CD4-positive, alpha-beta memory T cell (primary cell): ENCODE results near the gene RRAGA. TPM values are rescaled to one million over a fixed set of nuclear protein-coding genes. Genes with fewer than 3 reads are reported as not detected.
A peak's percentile ranks its signal among the peaks of the same experiment; 100 is the strongest.
"Not testable (repeated sequence)": the region's sequence is repeated elsewhere in the genome, so short reads cannot be mapped to it uniquely, and the experiment has no call there.

Experiments used
- CTCF ChIA-PET: fragments of 350-600 bp; sonication (Branson Sonifier 250); formaldehyde crosslinking; loops from one replicate; lab custom pipeline; 2021; ENCODE audit warnings: inconsistent platforms; ENCODE audit not compliant: partially characterized antibody; lab: Charles Lee
- POLR2A ChIA-PET: fragments of 350-600 bp; sonication (Branson Sonifier 250); formaldehyde crosslinking; loops from one replicate; lab custom pipeline; 2021; ENCODE audit not compliant: partially characterized antibody; lab: Charles Lee
- DNase-seq, 5 donors: peaks; one replicate each; pipeline versions ENCODE4 v3.0.0 to v3.0.0-alpha.2; 2020 to 2022; ENCODE audit warnings: mixed read lengths in 1 of 5
- H3K27ac ChIP-seq: one replicate; pipeline ENCODE4 v1.7.0; 2013; ENCODE audit warnings: low read depth, low read length
- H3K27me3 ChIP-seq: 2 replicates; pipeline ENCODE4 v1.7.0; 2013; ENCODE audit warnings: mild to moderate bottlenecking, low read length, moderate library complexity; ENCODE audit not compliant: insufficient read depth
- H3K36me3 ChIP-seq: 2 replicates; pipeline ENCODE4 v1.7.0; 2013; ENCODE audit warnings: mild to moderate bottlenecking, low read length, moderate library complexity; ENCODE audit not compliant: insufficient read depth
- H3K4me1 ChIP-seq: 2 replicates; pipeline ENCODE4 v1.7.0; 2013; ENCODE audit warnings: mild to moderate bottlenecking, low read length, moderate library complexity; ENCODE audit not compliant: insufficient read depth
- H3K4me3 ChIP-seq, 2 donors: one replicate each; pipeline ENCODE4 v1.7.0; 2013; ENCODE audit warnings: low read length in 2 of 2, mild to moderate bottlenecking in 1 of 2
- H3K9me3 ChIP-seq, 2 donors: one replicate each; pipeline ENCODE4 v1.7.0; 2013; ENCODE audit warnings: low read length in 2 of 2, control low read depth in 1 of 2; ENCODE audit not compliant: control insufficient read depth in 1 of 2
- H3K27ac Mint-ChIP-seq, 7 donors: one replicate each; pipeline ENCODE4 v1.8.0; 2020 to 2021; ENCODE audit warnings: mixed read lengths in 7 of 7, mild to moderate bottlenecking in 6 of 7, inconsistent platforms in 3 of 7, moderate library complexity in 3 of 7
- H3K27me3 Mint-ChIP-seq, 2 donors: one replicate each; pipeline ENCODE4 v1.8.0; 2020 to 2021; ENCODE audit warnings: mixed read lengths in 2 of 2
- H3K36me3 Mint-ChIP-seq, 2 donors: one replicate each; pipeline ENCODE4 v1.8.0; 2020 to 2021; ENCODE audit warnings: mixed read lengths in 2 of 2, inconsistent platforms in 1 of 2, mild to moderate bottlenecking in 1 of 2
- H3K4me1 Mint-ChIP-seq, 4 donors: one replicate each; pipeline ENCODE4 v1.8.0; 2020 to 2021; ENCODE audit warnings: mixed read lengths in 4 of 4, mild to moderate bottlenecking in 1 of 4
- H3K4me3 Mint-ChIP-seq, 8 donors: one replicate each; pipeline ENCODE4 v1.8.0; 2020 to 2021; ENCODE audit warnings: mixed read lengths in 8 of 8, mild to moderate bottlenecking in 7 of 8, moderate library complexity in 6 of 8, inconsistent platforms in 3 of 8
- H3K9me3 Mint-ChIP-seq, 8 donors: one replicate each; pipeline ENCODE4 v1.8.0; 2020 to 2021; ENCODE audit warnings: mixed read lengths in 8 of 8, mild to moderate bottlenecking in 5 of 8, inconsistent platforms in 3 of 8, moderate library complexity in 1 of 8
- intact Hi-C: fragments of 100-400 bp; cut with micrococcal nuclease; formaldehyde crosslinking; loops from one replicate; pipeline ENCODE4 v1.15.1; 2023
- polyA plus RNA-seq, 2 donors: library from polyadenylated mRNA; unstranded; fragments of 300-500 nt; fragmentation: Illumina TruSeq; gene quantifications; one replicate each; pipeline ENCODE4 v1.2.3, GENCODE V29; 2021
- total RNA-seq, 2 experiments: library from RNA; stranded (reverse); gene quantifications; one replicate each; pipeline ENCODE4 v1.2.3, GENCODE V29; 2021

Gene RRAGA, protein sequence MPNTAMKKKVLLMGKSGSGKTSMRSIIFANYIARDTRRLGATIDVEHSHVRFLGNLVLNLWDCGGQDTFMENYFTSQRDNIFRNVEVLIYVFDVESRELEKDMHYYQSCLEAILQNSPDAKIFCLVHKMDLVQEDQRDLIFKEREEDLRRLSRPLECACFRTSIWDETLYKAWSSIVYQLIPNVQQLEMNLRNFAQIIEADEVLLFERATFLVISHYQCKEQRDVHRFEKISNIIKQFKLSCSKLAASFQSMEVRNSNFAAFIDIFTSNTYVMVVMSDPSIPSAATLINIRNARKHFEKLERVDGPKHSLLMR
- total RNA-seq (10 to 100 TPM; 57.4 to 58.0 TPM), polyA plus RNA-seq (100 to 1,000 TPM; 106 to 110 TPM)

DNA sequence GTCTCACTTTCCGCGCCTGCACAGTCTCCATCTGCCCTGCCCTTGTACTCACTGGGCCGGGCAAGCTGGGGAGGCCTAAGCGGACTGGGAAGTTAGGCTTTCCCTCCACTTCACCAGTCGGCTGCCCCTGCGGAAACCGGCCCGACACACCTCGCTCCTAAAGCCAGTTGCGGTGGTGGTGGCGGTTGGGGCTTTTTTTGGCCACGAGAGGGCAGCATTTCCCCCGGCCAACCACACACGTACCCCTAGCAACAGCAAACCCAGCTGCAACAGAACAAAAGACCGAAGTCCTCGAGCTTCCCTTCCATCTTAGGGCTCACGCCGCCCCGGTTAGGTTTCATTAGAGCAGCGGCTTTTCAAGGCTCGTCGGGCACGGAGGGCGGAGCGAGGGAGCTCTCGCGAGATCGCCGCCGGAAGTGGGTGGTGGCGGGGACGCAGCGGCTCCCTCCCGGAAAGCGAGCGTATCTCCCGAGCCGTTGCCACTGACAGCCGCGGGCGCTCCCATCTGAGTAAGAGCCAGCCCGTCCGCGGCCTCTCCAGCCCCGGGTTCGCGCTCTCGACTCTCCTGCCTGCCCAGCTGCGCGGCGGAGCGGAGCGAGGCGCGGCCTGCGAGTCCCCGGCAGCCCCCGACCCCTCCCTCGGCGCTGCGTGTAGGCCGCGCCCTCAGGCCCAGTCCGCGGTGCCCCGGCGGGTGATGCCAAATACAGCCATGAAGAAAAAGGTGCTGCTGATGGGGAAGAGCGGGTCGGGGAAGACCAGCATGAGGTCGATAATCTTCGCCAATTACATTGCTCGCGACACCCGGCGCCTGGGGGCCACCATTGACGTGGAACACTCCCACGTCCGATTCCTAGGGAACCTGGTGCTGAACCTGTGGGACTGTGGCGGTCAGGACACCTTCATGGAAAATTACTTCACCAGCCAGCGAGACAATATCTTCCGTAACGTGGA is at the start of gene RRAGA:
RRAGA (plus strand) TSS at position 462 of the 951 bp plus-strand sequence; CDS start at position 695, 233 bp downstream.
- Mint-ChIP-seq H3K4me3 (peak within 1 kb of the TSS; percentile 91 to 99 (median 96)), H3K4me1 (peaks cover 21 to 56% (median 40%) of the 10 kb centered on the region in 4 donors), H3K27me3 (no peaks in the 10 kb centered on the region), H3K36me3 (peaks cover 0 to 28% of the 10 kb centered on the region in 2 donors), H3K27ac (peak within 1 kb of the TSS; percentile 96 to 100 (median 99)), H3K9me3 (no peaks in the 10 kb centered on the region)
- peak; percentile 94 to 96 (median 95) for DNase-seq
- ChIA-PET CTCF (interaction anchor here (0.6 to 3.3 kb wide), 38 partner anchors 10 to 417 kb away, joined by 3 to 35 read pairs (median 3); no protein-coding TSS in a partner anchor), POLR2A (interaction anchor here (0.7 to 3.0 kb wide), 29 partner anchors 8 to 1636 kb away, joined by 3 to 30 read pairs (median 5); partner anchors contain the start of genes ACER2, DENND4C, HAUS6 and RPS6)
- Histone ChIP-seq H3K4me3 (peak within 1 kb of the TSS; percentile 84 to 96), H3K27ac (peak within 1 kb of the TSS; percentile 87), H3K27me3 (no peaks in the 10 kb centered on the region), H3K9me3 (no peaks in the 10 kb centered on the region), H3K4me1 (peaks cover 39% of the 10 kb centered on the region), H3K36me3 (no peaks in the 10 kb centered on the region)
- intact Hi-C loops, result loop anchor here (1.0 to 2.0 kb wide), 8 partner anchors 53 to 1574 kb away; partner anchors contain the start of genes DENND4C, HAUS6, MLLT3 and PLIN2

DNA sequence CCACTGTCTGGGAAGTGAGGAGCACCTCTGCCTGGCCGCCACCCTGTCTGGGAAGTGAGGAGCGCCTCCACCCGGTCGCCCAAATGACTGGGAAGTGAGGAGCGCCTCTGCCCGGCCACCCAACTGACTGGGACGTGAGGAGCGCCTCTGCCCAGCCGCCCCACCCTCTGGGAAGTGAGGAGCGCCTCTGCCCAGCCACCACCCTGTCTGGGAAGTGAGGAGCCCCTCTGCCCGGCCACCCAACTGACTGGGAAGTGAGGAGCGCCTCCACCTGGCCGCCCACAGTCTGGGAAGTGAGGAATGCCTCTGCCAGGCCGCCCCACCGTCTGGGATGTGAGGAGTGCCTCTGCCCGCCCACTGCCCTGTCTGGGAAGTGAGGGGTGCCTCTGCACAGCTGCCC is 49.1 kb upstream of the RRAGA start:
- no peak overlapping the region for H3K4me3 Mint-ChIP-seq
- intact Hi-C loops, result no loop called here
- CTCF ChIA-PET, result no interaction called here

DNA sequence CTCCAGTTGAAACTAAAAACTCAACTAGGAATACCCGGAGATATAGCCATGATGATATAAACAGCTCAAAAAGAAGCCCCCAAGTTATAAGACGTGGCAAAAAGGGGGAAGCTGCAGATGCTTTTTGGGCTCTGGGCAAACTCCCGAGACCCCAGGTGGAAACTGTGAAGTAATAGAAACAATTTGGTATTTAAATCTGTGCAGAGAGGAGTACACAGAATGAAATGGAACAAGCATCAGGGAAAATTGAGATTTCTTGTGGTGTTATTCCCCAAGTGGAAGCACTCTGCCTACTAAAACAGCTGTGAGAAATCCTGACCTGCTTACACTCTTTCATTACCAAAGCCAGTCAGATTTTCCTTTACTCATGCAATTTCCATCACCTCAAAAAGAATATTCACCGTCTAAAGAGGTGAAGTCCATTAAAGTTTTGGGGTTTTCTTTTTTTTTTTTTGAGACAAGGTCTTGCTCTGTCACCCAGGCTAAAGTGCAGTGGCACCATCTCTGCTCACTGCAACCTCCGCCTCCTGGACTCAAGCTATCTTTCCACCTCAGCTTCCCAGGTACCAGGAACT is 39.7 kb upstream of the RRAGA start:
- H3K9me3 ChIP-seq, result no peaks in the 10 kb centered on the region
- no peak overlapping the region for H3K4me3 Mint-ChIP-seq
- ChIA-PET CTCF (interaction anchor here (1.2 kb wide), 1 partner anchor 19 kb away, joined by 5 read pairs; no protein-coding TSS in a partner anchor), POLR2A (interaction anchor here (0.7 kb wide), 1 partner anchor 81 kb away, joined by 3 read pairs; no protein-coding TSS in a partner anchor)
- no peaks in the 10 kb centered on the region for H3K36me3 Mint-ChIP-seq
- no peaks in the 10 kb centered on the region for H3K27me3 ChIP-seq
- H3K27me3 Mint-ChIP-seq, result peaks cover 1 to 3% of the 10 kb centered on the region in 2 donors
- no peaks in the 10 kb centered on the region for H3K9me3 Mint-ChIP-seq
- no peak for DNase-seq
- H3K27ac ChIP-seq, result no peak overlapping the region
- no peaks in the 10 kb centered on the region for H3K36me3 ChIP-seq
- H3K4me1 ChIP-seq, result no peaks in the 10 kb centered on the region
- no peaks in the 10 kb centered on the region for H3K4me1 Mint-ChIP-seq
- no peak overlapping the region for H3K27ac Mint-ChIP-seq
- intact Hi-C loops, result no loop called here
- no peak overlapping the region for H3K4me3 ChIP-seq

More for the DNA sequence above, 49.1 kb upstream of the RRAGA start:
- Mint-ChIP-seq H3K27ac (no peak overlapping the region), H3K27me3 (peaks cover 6 to 13% of the 10 kb centered on the region in 2 donors), H3K4me1 (no peaks in the 10 kb centered on the region), H3K9me3 (peaks cover 0 to 27% (median 15%) of the 10 kb centered on the region in 8 donors), H3K36me3 (peaks cover 7 to 9% of the 10 kb centered on the region in 2 donors)
- Histone ChIP-seq H3K9me3 (no peaks in the 10 kb centered on the region), H3K27ac (no peak overlapping the region), H3K27me3 (no peaks in the 10 kb centered on the region), H3K4me3 (no peak overlapping the region), H3K4me1 (no peaks in the 10 kb centered on the region), H3K36me3 (no peaks in the 10 kb centered on the region)
- no peak for DNase-seq
- POLR2A ChIA-PET, result no interaction called here

DNA sequence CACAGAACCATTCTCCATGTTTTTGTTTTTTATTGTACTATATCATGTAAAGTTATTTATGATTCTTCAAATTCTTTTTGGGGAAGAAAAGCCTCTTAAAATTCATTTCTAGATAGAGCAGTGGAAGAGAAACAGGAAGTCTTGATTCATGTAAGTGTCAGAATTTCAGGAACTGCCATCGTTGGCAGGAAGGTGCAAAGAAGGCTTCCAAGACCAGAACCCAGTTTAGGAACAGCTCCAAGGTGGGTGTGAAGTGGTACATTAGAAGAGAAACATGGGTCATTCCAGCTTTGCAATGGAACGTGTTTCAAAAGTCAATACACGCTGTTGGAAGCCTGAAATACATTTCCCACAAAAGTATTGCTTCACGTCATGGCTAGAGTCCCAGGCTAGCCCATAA is 31.0 kb upstream of the RRAGA start:
- Mint-ChIP-seq H3K36me3 (no peaks in the 10 kb centered on the region), H3K27ac (peak overlapping the region in 1 of 7 donors; percentile 41), H3K4me3 (no peak overlapping the region), H3K9me3 (peaks cover 0 to 3% (median 0%) of the 10 kb centered on the region in 8 donors), H3K4me1 (peaks cover 0 to 6% (median 1%) of the 10 kb centered on the region in 4 donors), H3K27me3 (peaks cover 0 to 1% of the 10 kb centered on the region in 2 donors)
- H3K27ac ChIP-seq, result no peak overlapping the region
- no peaks in the 10 kb centered on the region for H3K9me3 ChIP-seq
- intact Hi-C loops, result no loop called here
- H3K36me3 ChIP-seq, result no peaks in the 10 kb centered on the region
- no peak overlapping the region for H3K4me3 ChIP-seq
- DNase-seq, result no peak
- ChIA-PET POLR2A (no interaction called here), CTCF (interaction anchor here (1.1 kb wide), 1 partner anchor 10 kb away, joined by 3 read pairs; no protein-coding TSS in a partner anchor)
- H3K4me1 ChIP-seq, result no peaks in the 10 kb centered on the region
- no peaks in the 10 kb centered on the region for H3K27me3 ChIP-seq

DNA sequence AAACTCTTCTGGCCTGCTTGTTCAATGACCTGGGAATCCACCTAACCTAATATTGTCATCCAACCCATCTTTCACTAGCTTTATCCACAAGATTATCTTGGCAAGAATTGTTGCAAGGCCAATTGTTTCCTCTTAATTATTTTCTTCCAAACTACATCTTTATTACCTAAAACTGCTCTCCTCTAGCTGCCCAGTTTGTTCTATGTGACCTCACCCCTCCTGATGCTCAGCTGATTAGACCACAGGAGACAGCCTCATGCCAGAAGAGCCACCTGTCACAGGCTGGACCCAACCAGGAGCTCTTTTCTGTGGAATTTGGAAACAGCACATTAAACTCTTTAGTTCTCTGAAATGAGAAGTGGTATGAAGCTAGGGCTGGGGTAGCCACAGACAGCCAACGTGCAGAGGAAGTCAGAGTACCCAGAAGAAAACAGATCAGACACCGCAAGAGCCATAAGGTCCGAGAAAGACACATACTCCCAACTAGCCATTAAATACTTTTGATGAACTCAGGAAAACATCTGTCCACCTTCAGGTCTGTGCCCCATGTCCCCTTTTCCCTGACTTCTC is 28.3 kb upstream of the RRAGA start:
- peaks cover 0 to 4% of the 10 kb centered on the region in 2 donors for H3K27me3 Mint-ChIP-seq
- H3K27ac ChIP-seq, result no peak overlapping the region
- no peaks in the 10 kb centered on the region for H3K36me3 Mint-ChIP-seq
- H3K4me1 Mint-ChIP-seq, result peaks cover 0 to 6% (median 2%) of the 10 kb centered on the region in 4 donors
- ChIA-PET POLR2A (no interaction called here), CTCF (no interaction called here)
- H3K4me3 ChIP-seq, result no peak overlapping the region
- intact Hi-C loops, result no loop called here
- H3K9me3 ChIP-seq, result no peaks in the 10 kb centered on the region
- DNase-seq, result no peak
- H3K36me3 ChIP-seq, result no peaks in the 10 kb centered on the region
- H3K27me3 ChIP-seq, result no peaks in the 10 kb centered on the region
- no peaks in the 10 kb centered on the region for H3K4me1 ChIP-seq
- peaks cover 0 to 3% (median 0%) of the 10 kb centered on the region in 8 donors for H3K9me3 Mint-ChIP-seq
- H3K27ac Mint-ChIP-seq, result peak overlapping the region in 1 of 7 donors; percentile 9
- H3K4me3 Mint-ChIP-seq, result no peak overlapping the region

DNA sequence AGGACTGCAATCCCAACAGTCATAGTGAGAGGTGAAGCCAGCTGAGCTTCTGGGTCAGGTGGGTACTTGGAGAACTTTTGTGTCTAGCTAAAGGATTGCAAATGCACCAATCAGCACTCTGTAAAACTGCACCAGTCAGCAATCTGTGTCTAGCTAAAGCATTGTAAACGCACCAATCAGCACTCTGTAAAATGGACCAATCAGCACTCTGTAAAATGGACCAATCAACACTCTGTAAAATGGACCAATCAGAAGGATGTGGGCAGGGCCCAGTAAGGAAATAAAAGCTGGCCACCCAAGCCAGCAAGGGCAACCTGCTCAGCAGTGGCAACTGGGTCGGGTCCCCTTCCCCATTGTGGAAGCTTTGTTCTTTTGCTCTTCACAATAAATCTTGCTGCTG is 27.6 kb upstream of the RRAGA start:
- H3K9me3 ChIP-seq, H3K27me3 Mint-ChIP-seq, H3K4me3 Mint-ChIP-seq, CTCF ChIA-PET, intact Hi-C loops, H3K36me3 Mint-ChIP-seq, H3K4me1 ChIP-seq, POLR2A ChIA-PET, H3K4me1 Mint-ChIP-seq, H3K9me3 Mint-ChIP-seq, DNase-seq, H3K4me3 ChIP-seq, H3K27me3 ChIP-seq, H3K27ac Mint-ChIP-seq, H3K36me3 ChIP-seq, H3K27ac ChIP-seq: not testable (repeated sequence)
